PFSK-1 (cell line): ENCODE data around the gene ZNF407.

Source experiments
- FOXP2 ChIP-seq: optimal IDR thresholded peaks from 2 replicates; pipeline ENCODE3; 2011; ENCODE audit warnings: borderline replicate concordance, control low read depth, inconsistent platforms; ENCODE audit not compliant: insufficient read depth; ENCODE audit errors: extremely low read length, extremely low read depth
- POLR2AphosphoS5 ChIP-seq: IDR thresholded peaks from 2 replicates; pipeline ENCODE4 v1.6.1; 2012; ENCODE audit warnings: low read depth, mild to moderate bottlenecking, control low read depth, low read length, moderate library complexity
- SIN3A ChIP-seq: IDR thresholded peaks from 2 replicates; pipeline ENCODE4 v1.6.1; 2012; ENCODE audit warnings: mild to moderate bottlenecking, low read length, moderate library complexity, borderline replicate concordance; ENCODE audit not compliant: insufficient read depth
- TAF1 ChIP-seq: IDR thresholded peaks from 2 replicates; pipeline ENCODE4 v1.6.1; 2012; ENCODE audit warnings: low read length, control low read depth, borderline replicate concordance; ENCODE audit not compliant: insufficient read depth
- TF ChIP-seq, protein P1 (sequence below), 2 experiments: IDR thresholded peaks; 2 replicates each; pipeline versions ENCODE4 v1.6.1 to v1.8.0; 2011 to 2012; ENCODE audit warnings: low read depth in 2 of 2, low read length in 2 of 2, control low read depth in 1 of 2, inconsistent platforms in 1 of 2, mild to moderate bottlenecking in 1 of 2, moderate library complexity in 1 of 2; ENCODE audit not compliant: insufficient read depth in 1 of 2

The ZNF407 gene

GRCh38 chr18:74947417-74947816 lies 349.7 kb downstream of the ZNF407 start:
- TF ChIP-seq SIN3A, result no peak
- no peak for TF ChIP-seq POLR2AphosphoS5
- TF ChIP-seq FOXP2, result no peak
- TF ChIP-seq TAF1, result no peak
- TF ChIP-seq, protein P1, sequence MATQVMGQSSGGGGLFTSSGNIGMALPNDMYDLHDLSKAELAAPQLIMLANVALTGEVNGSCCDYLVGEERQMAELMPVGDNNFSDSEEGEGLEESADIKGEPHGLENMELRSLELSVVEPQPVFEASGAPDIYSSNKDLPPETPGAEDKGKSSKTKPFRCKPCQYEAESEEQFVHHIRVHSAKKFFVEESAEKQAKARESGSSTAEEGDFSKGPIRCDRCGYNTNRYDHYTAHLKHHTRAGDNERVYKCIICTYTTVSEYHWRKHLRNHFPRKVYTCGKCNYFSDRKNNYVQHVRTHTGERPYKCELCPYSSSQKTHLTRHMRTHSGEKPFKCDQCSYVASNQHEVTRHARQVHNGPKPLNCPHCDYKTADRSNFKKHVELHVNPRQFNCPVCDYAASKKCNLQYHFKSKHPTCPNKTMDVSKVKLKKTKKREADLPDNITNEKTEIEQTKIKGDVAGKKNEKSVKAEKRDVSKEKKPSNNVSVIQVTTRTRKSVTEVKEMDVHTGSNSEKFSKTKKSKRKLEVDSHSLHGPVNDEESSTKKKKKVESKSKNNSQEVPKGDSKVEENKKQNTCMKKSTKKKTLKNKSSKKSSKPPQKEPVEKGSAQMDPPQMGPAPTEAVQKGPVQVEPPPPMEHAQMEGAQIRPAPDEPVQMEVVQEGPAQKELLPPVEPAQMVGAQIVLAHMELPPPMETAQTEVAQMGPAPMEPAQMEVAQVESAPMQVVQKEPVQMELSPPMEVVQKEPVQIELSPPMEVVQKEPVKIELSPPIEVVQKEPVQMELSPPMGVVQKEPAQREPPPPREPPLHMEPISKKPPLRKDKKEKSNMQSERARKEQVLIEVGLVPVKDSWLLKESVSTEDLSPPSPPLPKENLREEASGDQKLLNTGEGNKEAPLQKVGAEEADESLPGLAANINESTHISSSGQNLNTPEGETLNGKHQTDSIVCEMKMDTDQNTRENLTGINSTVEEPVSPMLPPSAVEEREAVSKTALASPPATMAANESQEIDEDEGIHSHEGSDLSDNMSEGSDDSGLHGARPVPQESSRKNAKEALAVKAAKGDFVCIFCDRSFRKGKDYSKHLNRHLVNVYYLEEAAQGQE (IDR thresholded peaks at IDR 0.05; ENCODE audit: insufficient read depth in 1 of 2, low read depth in 2 of 2, low read length in 2 of 2), result no peak

- TF ChIP-seq, protein P1 (IDR thresholded peaks at IDR 0.05; ENCODE audit: insufficient read depth in 1 of 2, low read depth in 2 of 2, low read length in 2 of 2), result no peak
- no peak for TF ChIP-seq TAF1
- no peak for TF ChIP-seq POLR2AphosphoS5
- TF ChIP-seq SIN3A, result no peak
Measured at GRCh38 chr18:74947875-74948274, 350.2 kb downstream of the ZNF407 start.

DNA sequence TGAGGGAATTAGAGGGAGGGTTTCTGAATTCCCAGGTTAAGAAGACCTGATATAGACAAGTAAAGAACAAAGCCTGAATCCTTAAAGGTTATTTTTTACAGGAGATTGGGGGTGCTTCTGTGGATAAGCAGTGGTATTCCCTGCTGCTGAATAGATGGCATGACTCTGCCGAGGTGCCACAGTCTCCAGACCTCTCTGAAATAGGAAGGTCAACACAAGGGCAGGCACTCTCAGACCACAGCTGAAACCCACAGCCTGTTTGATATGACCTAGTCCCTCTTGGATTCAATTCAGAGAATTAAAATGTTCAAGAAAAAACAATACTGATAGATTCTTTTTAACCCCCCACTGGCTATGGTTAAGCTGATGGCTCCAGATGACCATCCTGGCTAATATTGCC lies 351.9 kb downstream of the ZNF407 start:
- TF ChIP-seq, protein P1 (IDR thresholded peaks at IDR 0.05; ENCODE audit: insufficient read depth in 1 of 2, low read depth in 2 of 2, low read length in 2 of 2), result no peak
- TF ChIP-seq FOXP2, result no peak
- no peak for TF ChIP-seq TAF1
- no peak for TF ChIP-seq SIN3A
- no peak for TF ChIP-seq POLR2AphosphoS5

- TF ChIP-seq TAF1 (no peak), SIN3A (no peak), POLR2AphosphoS5 (no peak), FOXP2 (no peak)
- TF ChIP-seq, protein P1 (IDR thresholded peaks at IDR 0.05; ENCODE audit: insufficient read depth in 1 of 2, low read depth in 2 of 2, low read length in 2 of 2), result no peak
Measured at GRCh38 chr18:74950479-74950878, 352.8 kb downstream of the ZNF407 start.

- TF ChIP-seq TAF1 (no peak), POLR2AphosphoS5 (no peak), SIN3A (0 out of 2 replicates have a peak, but pooled peaks have one; percentile 17), FOXP2 (no peak)
- TF ChIP-seq, protein P1 (IDR thresholded peaks at IDR 0.05; ENCODE audit: insufficient read depth in 1 of 2, low read depth in 2 of 2, low read length in 2 of 2), result no peak
Measured at GRCh38 chr18:74951165-74951760, 353.6 kb downstream of the ZNF407 start.
